NCI-H69 (cell line): ENCODE results near the gene TMPRSS3.

Experiments
- DNase-seq: peaks from one replicate; lab custom pipeline; 2025; lab: John Stamatoyannopoulos, UW

Gene TMPRSS3

DNA sequence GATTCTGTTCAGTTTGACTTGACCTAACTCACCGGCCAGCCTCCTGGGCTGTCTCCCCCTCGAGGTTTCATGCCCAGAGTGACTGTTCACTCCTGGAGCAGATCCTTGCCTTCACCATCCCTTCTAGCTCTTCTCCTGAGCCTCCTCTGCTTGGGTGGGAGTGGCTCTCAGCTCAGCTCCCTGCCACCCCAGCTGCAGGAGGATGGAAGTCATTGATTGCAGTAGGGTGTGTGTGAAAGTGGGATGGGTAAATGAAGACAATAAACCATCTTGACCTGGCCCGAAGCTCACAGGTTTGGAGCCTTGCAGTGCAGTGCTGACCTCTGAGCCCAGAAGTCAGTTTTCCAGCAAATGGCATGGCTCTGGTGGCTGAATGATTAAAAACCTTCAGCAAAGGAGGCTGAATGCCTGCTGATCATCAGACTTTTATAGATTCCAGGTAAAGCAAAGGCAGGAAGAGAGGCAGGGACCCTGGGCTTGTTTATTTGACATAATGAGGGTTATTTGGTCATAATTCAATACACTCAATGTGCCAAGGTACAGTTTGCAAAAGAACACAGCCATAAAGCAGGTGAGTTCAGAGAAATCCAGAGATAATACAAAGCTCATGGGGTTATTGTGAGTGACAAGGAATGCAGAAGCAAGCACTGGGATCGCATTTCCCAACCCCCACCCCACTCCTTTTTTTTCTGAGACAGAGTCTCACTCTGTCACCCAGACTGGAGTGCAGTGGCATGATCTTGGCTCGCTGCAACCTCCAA lies 63.1 kb downstream of the TMPRSS3 start:
- DNase-seq = no peak

DNA sequence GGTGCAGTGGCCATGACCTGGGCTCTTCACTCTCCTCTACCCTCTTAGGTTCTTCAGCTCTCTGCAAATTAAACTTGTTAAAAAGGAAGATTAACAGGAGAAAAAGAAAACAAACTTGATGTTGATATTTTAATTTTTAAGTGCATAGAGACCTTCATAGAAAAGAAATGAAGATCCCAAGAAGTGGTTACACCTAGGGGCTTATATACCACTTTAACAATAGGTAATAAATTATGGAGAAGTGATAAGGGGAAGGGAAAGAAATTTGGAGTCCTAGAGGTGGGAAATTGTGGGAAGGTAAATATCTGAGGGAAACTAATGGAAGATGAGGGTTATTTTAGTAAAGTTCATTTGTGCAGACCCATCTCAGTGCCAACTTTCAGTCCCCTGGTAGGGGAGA lies 64.2 kb downstream of the TMPRSS3 start:
- no peak for DNase-seq

DNA sequence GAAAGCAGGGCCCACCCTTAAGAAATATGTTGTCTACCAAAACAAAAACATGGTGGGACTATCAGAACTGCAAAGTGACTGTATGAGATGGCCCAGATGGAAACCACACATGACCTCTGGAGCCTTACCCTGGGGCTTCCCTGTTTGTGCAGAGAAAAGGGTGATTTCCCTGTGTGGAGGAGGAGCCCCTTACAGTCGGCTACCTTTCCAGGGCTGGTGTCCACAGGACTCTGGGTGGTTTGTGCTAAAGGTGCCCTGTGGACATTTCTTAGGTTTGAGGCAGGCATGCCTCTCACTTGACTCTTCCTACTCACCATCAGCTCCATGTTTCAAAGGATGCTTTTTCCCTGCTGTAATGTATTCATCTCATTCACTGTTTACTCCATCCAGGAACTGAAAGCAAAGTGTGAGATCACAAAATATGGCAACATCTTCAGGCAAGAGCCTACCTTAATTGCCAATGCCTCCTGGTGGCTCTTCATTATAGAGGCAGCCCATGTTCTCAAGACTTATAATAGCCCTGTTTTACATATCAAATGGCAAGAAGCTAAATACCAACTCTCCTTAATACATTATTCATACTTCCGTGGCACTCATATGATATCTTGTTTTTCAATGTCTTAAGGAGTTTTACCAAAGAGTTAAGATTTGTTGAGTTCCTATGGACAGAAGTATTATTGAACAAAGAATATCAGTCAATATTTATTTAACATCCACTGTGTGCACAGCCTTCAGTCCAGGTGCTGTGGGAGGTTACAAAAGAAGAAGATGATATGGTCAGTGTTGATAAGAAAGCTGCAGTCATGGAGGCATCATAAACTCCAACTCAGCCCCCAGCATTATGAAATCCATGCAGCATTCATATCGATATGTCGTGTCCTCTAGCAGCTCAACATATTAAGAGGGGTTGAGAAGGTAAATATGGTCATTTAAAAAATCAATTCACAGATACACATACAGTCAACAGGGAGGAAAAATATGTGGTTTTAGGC lies 65.2 kb downstream of the TMPRSS3 start:
- peak; percentile 25 for DNase-seq

DNA sequence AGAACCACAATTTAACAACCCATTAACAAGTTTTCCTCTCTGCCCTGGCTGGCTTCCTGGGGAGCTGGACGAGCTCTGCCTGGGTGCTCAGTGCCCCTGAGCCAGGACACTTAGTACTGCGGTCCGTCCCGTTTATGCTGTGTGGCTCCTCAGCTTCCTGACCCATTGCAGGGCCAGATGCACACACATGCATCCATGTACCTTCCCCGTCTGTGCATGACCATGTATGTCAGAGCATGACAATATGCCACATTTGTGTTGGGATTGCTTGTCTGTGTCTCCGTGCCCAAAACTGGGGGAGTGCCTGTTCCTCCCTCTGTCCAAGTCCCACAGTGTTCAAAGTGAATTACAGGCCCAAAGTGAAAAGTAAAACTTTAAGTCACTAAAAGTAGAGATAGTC lies 71.0 kb downstream of the TMPRSS3 start:
- DNase-seq = no peak
